Mononuclear cell (primary cell): ENCODE data around the gene PDE3B. TPM values are rescaled to one million over a fixed set of nuclear protein-coding genes. Genes with fewer than 3 reads are reported as not detected.
A peak's percentile ranks its signal among the peaks of the same experiment; 100 is the strongest.
"Not testable (repeated sequence)": the region's sequence is repeated elsewhere in the genome, so short reads cannot be mapped to it uniquely, and the experiment has no call there.

ENCODE experiments used
- H3K27me3 ChIP-seq: 2 replicates; pipeline ENCODE4 v1.6.0; 2011; ENCODE audit warnings: low read length, control low read depth; ENCODE audit not compliant: insufficient read depth
- H3K4me1 ChIP-seq: 2 replicates; pipeline ENCODE4 v1.5.1; 2011; ENCODE audit warnings: mild to moderate bottlenecking, low read length, control low read depth; ENCODE audit not compliant: insufficient read depth
- H3K4me3 ChIP-seq: 2 replicates; pipeline ENCODE4 v1.5.1; 2011; ENCODE audit warnings: mild to moderate bottlenecking, low read length, moderate library complexity
- H3K9me3 ChIP-seq: 2 replicates; pipeline ENCODE4 v1.5.1; 2011; ENCODE audit warnings: low read depth, mild to moderate bottlenecking, control low read depth, low read length
- total RNA-seq: library from RNA; depleted of rRNA; stranded (reverse); fragments of >200 nt; gene quantifications from one replicate; pipeline ENCODE4 v1.2.3, GENCODE V29; 2012

The PDE3B gene
- total RNA-seq, 1 donor = 149 TPM

GRCh38 chr11:14881576-14882193, 238.1 kb downstream of the PDE3B start:
- Histone ChIP-seq H3K4me1 (no peaks in the 10 kb centered on the region), H3K9me3 (no peaks in the 10 kb centered on the region), H3K27me3 (no peaks in the 10 kb centered on the region), H3K4me3 (no peak overlapping the region)

- Histone ChIP-seq H3K4me3 (no peak overlapping the region), H3K4me1 (no peaks in the 10 kb centered on the region), H3K27me3 (no peaks in the 10 kb centered on the region), H3K9me3 (no peaks in the 10 kb centered on the region)
Measured at GRCh38 chr11:14882196-14882595, 238.6 kb downstream of the PDE3B start.

- H3K9me3 ChIP-seq = not testable (repeated sequence)
Measured at GRCh38 chr11:14883683-14884082, 240.1 kb downstream of the PDE3B start.

GRCh38 chr11:14884667-14885273, 241.2 kb downstream of the PDE3B start:
- no peaks in the 10 kb centered on the region for H3K4me1 ChIP-seq
- no peak overlapping the region for H3K4me3 ChIP-seq
- no peaks in the 10 kb centered on the region for H3K27me3 ChIP-seq
- no peaks in the 10 kb centered on the region for H3K9me3 ChIP-seq

More at GRCh38 chr11:14883683-14884082, 240.1 kb downstream of the PDE3B start:
- H3K4me3 ChIP-seq, H3K27me3 ChIP-seq, H3K4me1 ChIP-seq: not testable (repeated sequence)

GRCh38 chr11:14886513-14886912, 242.9 kb downstream of the PDE3B start:
- Histone ChIP-seq H3K27me3 (no peaks in the 10 kb centered on the region), H3K4me3 (no peak overlapping the region), H3K9me3 (no peaks in the 10 kb centered on the region), H3K4me1 (peaks cover 11% of the 10 kb centered on the region)

- Histone ChIP-seq H3K4me3 (peak overlapping the region; percentile 66), H3K4me1 (peaks cover 26% of the 10 kb centered on the region), H3K27me3 (no peaks in the 10 kb centered on the region), H3K9me3 (no peaks in the 10 kb centered on the region)
Measured at GRCh38 chr11:14891143-14892035, 247.8 kb downstream of the PDE3B start.

GRCh38 chr11:14892036-14892556, 248.5 kb downstream of the PDE3B start, which contains the start of gene CYP2R1:
Gene CYP2R1, minus strand, starts transcription at chr11:14892231. Its CDS starts 26 bp downstream, at chr11:14892205.
- Histone ChIP-seq H3K9me3 (no peaks in the 10 kb centered on the region), H3K27me3 (no peaks in the 10 kb centered on the region), H3K4me3 (peak within 1 kb of the TSS; percentile 66), H3K4me1 (peaks cover 26% of the 10 kb centered on the region)

- peaks cover 26% of the 10 kb centered on the region for H3K4me1 ChIP-seq
- H3K27me3 ChIP-seq = no peaks in the 10 kb centered on the region
- peak overlapping the region; percentile 66 for H3K4me3 ChIP-seq
- H3K9me3 ChIP-seq = no peaks in the 10 kb centered on the region
Measured at GRCh38 chr11:14892577-14892976, 249.0 kb downstream of the PDE3B start.

- Histone ChIP-seq H3K4me3 (no peak overlapping the region), H3K9me3 (no peaks in the 10 kb centered on the region), H3K4me1 (peaks cover 35% of the 10 kb centered on the region), H3K27me3 (no peaks in the 10 kb centered on the region)
Measured at GRCh38 chr11:14894657-14895598, 251.3 kb downstream of the PDE3B start.

- H3K4me1 ChIP-seq = peaks cover 24% of the 10 kb centered on the region
- no peaks in the 10 kb centered on the region for H3K9me3 ChIP-seq
- no peaks in the 10 kb centered on the region for H3K27me3 ChIP-seq
- no peak overlapping the region for H3K4me3 ChIP-seq
Measured at GRCh38 chr11:14898355-14898754, 254.8 kb downstream of the PDE3B start.

GRCh38 chr11:14898906-14899305, 255.3 kb downstream of the PDE3B start:
- Histone ChIP-seq H3K4me1 (peaks cover 24% of the 10 kb centered on the region), H3K4me3 (no peak overlapping the region), H3K9me3 (no peaks in the 10 kb centered on the region), H3K27me3 (no peaks in the 10 kb centered on the region)

- Histone ChIP-seq H3K9me3 (no peaks in the 10 kb centered on the region), H3K4me1 (peaks cover 33% of the 10 kb centered on the region), H3K27me3 (no peaks in the 10 kb centered on the region), H3K4me3 (no peak overlapping the region)
Measured at GRCh38 chr11:14902650-14903350, 259.2 kb downstream of the PDE3B start.

- Histone ChIP-seq H3K27me3 (no peaks in the 10 kb centered on the region), H3K4me3 (peak overlapping the region; percentile 57), H3K9me3 (no peaks in the 10 kb centered on the region), H3K4me1 (peaks cover 26% of the 10 kb centered on the region)
Measured at GRCh38 chr11:14904745-14905103, 261.1 kb downstream of the PDE3B start.
